Activated CD4-positive, alpha-beta T cell treated with anti-CD3 and anti-CD28 coated beads, Interleukin-2, amount 50 U/mL, for 48 hours (primary cell): ENCODE measurements around the gene MCEMP1.

Source experiments
- DNase-seq, 2 experiments: peaks; one replicate each; pipeline ENCODE4 v3.0.0-alpha.2; 2020

MCEMP1 gene

DNA sequence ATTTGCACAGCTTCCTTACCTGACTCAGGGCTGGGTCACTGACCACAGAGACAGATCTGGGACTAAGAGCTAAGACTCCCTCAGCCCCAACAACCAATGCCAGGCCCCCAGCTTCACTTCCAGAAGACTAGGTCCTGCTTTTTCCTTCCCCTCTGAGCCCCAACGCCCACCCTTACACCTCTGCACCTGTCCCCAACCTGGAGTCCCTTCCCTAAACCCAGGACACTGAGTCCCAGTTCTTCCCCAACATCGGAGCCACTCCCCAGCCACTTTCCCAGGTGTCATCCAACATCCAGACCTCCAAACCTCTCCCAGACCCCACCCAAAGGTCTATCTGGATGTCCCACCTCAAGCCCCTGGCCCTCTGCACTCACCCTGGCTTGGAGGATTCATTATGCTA, 22.1 kb downstream of the MCEMP1 start:
- DNase-seq: no peak

DNA sequence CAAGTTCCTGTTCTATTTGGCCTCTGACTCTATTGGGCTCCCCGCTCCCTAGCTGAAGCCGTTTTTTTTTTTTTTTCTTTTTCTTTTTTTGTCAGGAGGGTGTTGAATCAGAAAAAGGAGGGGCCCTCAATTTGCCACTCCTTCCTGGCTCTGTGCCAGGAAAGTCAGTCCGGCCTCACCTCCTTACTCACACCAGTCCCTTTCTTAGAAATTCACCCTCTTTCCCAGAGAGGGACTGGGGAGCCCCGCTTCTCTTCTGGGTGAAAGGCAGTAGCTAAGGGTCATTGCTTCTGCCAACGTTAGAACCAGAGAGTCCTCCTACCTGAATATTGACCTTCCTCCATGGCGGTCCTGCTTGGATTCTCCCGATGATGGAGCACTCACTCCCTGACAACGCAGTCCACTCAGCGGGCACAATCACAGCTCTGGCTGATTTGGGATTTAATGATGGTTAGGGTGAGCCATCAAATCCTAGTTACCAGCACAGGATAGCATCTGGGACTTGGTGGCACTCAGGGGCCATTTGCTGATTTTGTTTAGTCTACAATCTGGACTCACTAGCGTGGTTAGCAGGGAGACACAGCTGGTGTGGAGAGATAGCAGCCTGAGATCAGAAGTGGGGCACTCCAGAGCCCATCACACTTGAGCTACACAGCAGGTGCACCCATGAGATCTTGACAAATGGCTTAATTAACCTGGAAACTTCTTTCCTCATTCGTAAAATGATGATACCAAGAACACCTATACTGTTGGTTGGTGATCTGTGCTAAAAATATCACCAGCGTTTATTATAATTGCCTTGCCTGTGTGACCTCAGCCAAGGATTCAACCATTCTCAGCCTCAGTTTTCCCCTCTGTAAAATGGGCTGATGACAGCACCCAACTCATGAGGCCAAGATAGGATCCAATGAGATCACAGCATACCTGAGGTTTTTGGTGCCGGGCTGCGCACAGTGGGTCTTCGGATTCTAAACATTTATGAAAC, 22.8 kb downstream of the MCEMP1 start:
- DNase-seq: peak; percentile 64 to 77

- no peak for DNase-seq
Observed at GRCh38 chr19:7701049-7701653, 24.3 kb downstream of the MCEMP1 start.

GRCh38 chr19:7701654-7702457, 25.0 kb downstream of the MCEMP1 start, which contains the start of gene FCER2:
Gene FCER2, minus strand, starts transcription at chr19:7702131. Its CDS starts 2,371 bp downstream, at chr19:7699760.
- DNase-seq: no peak

GRCh38 chr19:7703332-7703731, 26.4 kb downstream of the MCEMP1 start:
- DNase-seq: no peak

- no peak for DNase-seq
Observed at GRCh38 chr19:7704280-7705060, 27.6 kb downstream of the MCEMP1 start.

- DNase-seq: peak; percentile 75 to 82
Observed at GRCh38 chr19:7705387-7706187, 28.7 kb downstream of the MCEMP1 start.

DNA sequence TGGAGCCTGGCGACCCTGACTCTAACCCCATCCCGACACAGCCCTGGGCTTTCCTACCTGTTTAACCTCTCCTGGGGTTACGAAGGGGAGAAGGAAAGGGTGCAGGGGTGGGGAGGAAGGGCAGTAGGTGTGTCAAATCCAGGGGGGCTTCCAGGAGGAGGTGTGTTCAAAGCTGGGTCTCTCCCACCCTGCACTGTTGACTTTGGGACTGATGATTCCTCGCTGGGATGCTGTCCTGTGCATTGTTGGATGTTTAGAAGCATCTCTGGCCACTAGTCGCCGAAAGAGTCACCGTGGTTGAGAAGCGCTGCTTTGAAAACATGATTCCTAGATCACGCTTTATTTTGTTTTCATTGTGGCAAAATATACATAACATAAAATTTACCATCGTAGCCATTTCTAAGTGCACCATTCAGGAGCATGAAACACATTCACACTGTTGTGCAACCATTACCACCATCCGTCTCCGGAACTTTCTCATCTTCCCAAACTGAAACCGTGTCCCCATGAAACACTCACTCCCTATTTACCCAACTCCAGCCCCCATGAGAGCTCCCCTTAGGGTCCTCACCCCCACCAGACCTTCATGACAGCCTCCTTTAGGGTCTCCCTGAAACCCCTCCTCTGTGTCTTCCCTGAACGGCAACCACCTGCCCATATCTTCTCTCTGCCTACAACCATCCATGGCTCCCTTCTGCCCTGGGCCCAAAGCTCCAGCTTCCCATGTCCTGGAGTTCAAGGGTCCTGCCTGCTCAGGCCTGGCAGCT, 29.5 kb downstream of the MCEMP1 start:
- DNase-seq: no peak

GRCh38 chr19:7706955-7707456, 30.1 kb downstream of the MCEMP1 start:
- DNase-seq: no peak

DNA sequence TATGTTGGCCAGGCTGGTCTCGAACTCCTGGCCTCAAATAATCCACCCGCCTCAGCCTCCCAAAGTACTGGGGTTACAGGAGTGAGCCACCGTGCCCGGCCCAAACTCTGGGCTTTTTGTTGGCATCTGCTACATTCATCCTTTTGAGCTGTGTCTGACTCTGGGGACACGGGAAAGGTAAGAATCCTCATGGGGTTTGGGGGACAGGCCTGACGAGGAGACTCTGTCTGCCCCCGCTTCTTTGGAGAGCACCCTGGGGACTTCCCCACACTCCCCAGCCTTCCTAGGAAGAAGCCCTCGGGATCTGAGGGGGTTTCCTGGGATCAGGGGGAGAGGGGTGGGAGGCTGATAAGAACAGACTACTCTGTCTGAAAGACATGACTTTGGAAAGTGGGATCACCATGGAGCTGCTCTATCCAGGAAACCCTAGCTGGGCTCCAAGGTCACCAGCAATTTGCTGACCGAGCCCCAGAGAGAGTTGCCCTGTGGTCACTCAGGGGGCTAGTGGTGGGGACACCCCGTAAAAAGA, 33.1 kb downstream of the MCEMP1 start:
- DNase-seq: no peak

GRCh38 chr19:7710616-7711015, 33.7 kb downstream of the MCEMP1 start:
- DNase-seq: no peak

DNA sequence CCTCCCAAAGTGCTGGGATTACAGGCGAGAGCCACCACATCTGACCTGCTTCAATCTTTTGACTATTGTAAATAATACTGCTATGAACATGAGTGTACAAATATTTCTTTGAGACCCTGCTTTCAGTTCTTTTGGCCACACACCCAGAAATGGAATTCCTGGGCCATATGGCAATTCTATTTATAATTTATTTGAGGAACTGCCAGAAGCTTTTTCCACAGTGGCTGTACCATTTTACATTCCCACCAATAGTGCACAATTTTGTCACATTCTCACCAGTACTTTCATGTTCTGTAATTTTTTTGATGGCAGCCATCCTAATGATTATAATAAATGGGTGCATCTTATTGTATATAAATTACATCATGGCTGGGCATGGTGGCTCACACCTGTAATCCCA, 38.8 kb downstream of the MCEMP1 start:
- DNase-seq: no peak

DNA sequence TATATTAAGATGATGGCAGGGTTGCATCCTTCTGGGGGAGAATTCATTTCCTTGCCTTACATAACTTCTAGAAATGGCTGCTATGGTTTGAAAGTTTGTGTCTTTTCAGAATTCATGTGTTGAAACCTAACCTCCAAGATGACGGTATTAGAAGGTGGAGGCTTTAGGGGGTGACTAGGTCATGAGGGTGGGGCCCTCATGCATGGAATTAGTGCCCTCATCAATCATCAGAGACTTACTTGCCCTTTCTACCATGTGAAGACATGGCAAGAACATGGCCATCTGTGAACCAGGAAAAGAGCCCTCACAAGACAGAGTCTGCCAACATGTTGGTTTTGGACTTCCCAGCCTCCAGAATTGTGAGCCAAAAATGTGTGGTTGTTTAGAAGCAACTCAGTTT, 39.9 kb downstream of the MCEMP1 start:
- no peak for DNase-seq

DNA sequence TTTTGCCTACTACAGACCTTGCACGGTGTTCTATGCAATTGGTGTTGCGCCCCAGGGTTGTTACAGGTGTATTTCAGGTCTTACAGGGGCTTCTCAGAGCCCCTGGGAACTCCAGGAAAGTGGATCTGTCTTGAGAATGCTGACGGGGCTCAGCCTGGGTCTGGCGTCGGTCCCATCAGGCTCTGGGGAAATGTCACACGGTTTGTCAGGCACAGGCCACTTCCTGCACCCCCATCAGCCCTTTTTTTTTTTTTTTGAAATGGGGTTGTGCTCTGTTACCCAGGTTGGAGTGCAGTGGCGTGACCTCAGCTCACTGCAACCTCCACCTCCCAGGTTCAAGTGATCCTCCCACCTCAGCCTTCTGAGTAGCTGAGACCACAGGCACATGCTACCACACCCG, 41.8 kb downstream of the MCEMP1 start:
- no peak for DNase-seq

- DNase-seq: no peak
Observed at GRCh38 chr19:7720351-7720750, 43.5 kb downstream of the MCEMP1 start.

DNA sequence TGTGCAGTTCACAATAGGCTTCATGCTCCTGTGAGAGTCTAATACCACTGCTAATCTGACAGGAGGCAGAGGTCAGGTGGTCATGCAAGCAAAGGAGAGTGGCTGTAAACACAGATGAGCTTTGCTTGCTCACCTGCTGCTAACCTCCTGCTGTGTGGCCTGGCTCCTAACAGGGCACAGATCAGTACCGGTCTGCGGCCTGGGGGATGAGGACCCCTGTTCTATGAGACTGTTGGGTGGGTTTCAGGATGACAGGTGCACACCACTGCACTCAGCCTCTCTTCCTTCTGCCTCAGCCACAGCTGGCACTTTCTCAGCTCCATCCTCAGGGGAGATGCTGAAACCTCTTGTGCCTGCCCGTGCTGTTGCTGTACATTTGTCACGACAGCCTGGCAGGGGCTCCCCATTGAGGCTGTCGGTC, 45.4 kb downstream of the MCEMP1 start:
- no peak for DNase-seq

GRCh38 chr19:7725791-7726190, 48.9 kb downstream of the MCEMP1 start:
- no peak for DNase-seq

DNA sequence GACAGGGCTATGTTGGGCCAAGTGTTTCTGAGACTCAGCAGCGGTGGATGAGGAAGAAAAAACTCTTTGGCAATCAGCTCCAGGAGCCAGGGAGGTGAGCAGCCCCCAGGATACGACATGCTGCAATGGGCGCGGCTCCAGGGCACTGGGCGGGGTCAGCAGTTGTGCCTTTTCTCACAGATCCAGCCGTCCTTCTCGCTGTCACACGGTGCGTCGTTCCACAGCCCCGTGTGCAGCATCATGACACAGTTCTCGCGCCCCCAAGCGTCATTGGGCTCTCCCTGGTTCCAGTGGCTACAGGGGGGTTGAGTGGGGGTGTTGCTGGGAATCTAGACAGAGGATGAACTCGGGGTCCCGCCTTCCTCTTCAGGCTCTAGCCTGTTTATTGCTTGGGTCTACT, 52.3 kb downstream of the MCEMP1 start:
- DNase-seq: no peak
